Right lobe of liver (tissue), 4 donors: ENCODE measurements around the gene IFI16.

ENCODE experiments used
- CTCF ChIP-seq, 4 donors: fragments of 200-600 bp in 3 of 4; fragments of 450-650 bp in 1 of 4; IDR thresholded peaks; one replicate each; pipeline versions ENCODE4 v1.5.1 to v1.8.0; 2016 to 2022; ENCODE audit warnings: antibody characterized with exemption in 4 of 4, mild to moderate bottlenecking in 2 of 4
- POLR2A ChIP-seq: fragments of 450-650 bp; IDR thresholded peaks from one replicate; pipeline ENCODE4 v1.6.1; 2017; ENCODE audit warnings: antibody characterized with exemption, mild to moderate bottlenecking
- donor health status: DM: no; HTN: no; CAD: no.
- donor health status: DM: no; HTN: no; CAD: no.
- donor health status: DM: no; HTN: yes; CAD: no.

- TF ChIP-seq CTCF (IDR thresholded peaks at IDR 0.05): no peak
- TF ChIP-seq POLR2A: no peak
Observed at GRCh38 chr1:159051436-159051835, 41.7 kb downstream of the IFI16 start.
